K562 (cell line): Measurements from ENCODE around the gene CEP20. TPM values are rescaled to one million over a fixed set of nuclear protein-coding genes. Genes with fewer than 3 reads are reported as not detected.

ENCODE experiments used
- ATAC-seq: fragments of 200-7000 bp; cut with Tn5 transposase; 3 replicates; pipeline ENCODE4 v1.9.1; 2020; ENCODE audit warnings: moderate library complexity
- BruUV-seq: library from RNA; stranded (reverse); fragments of 400-500 nt; replicated peaks from 2 replicates; lab custom pipeline; 2021; lab: Mats Ljungman, UMichigan
- CTCF ChIA-PET: fragments of 300-600 bp; formaldehyde crosslinking; extraction: SDS; loops from one replicate; lab custom pipeline; 2021; ENCODE audit warnings: low intra/inter-chr PET ratio; lab: Yijun Ruan, JAX
- POLR2A ChIA-PET: fragments of 300-600, 350-650 bp; sonication (Branson Sonifier 250); formaldehyde crosslinking; extraction: SDS; loops from one replicate; lab custom pipeline; 2021; ENCODE audit warnings: antibody characterized with exemption, inconsistent platforms; lab: Yijun Ruan, JAX
- DNase-seq, 4 experiments: peaks; one replicate each; pipeline versions ENCODE4 v3.0.0 to v3.0.0-alpha.2; 2011 to 2018; ENCODE audit warnings: low spot score in 3 of 4, mixed read lengths in 3 of 4; ENCODE audit errors: extremely low read depth in 1 of 4
- FAIRE-seq: peaks from 2 replicates; lab custom pipeline; 2011; peaks lifted over from hg19 to GRCh38; lab: Jason Lieb, UNC
- H2AFZ ChIP-seq: 2 replicates; pipeline ENCODE4 v1.6.0; 2011; ENCODE audit warnings: low read depth, low read length, control low read depth, inconsistent platforms
- H3K27ac ChIP-seq: fragments of 200-600 bp; 3 replicates; pipeline ENCODE4 v1.8.0; 2011; ENCODE audit warnings: low read depth, mild to moderate bottlenecking, control low read depth, inconsistent platforms, low read length, moderate library complexity, mixed read lengths; ENCODE audit errors: extremely low read depth
- H3K27me3 ChIP-seq, 2 experiments: fragments of 300-600 bp in 1 of 2; 2 replicates in 1 of 2; 3 replicates in 1 of 2; pipeline versions ENCODE4 v1.6.0 to v1.8.0; 2011; ENCODE audit warnings: inconsistent platforms in 2 of 2, low read length in 2 of 2, mild to moderate bottlenecking in 1 of 2, mixed read lengths in 1 of 2, moderate library complexity in 1 of 2; ENCODE audit not compliant: control insufficient read depth in 2 of 2, insufficient read depth in 2 of 2
- H3K36me3 ChIP-seq: fragments of 300-600 bp; 3 replicates; pipeline ENCODE4 v1.8.0; 2011; ENCODE audit warnings: mild to moderate bottlenecking, low read length, inconsistent platforms; ENCODE audit not compliant: control insufficient read depth, insufficient read depth
- H3K4me1 ChIP-seq, 2 experiments: fragments of 200-600 bp in 1 of 2; replicated peaks in 1 of 2; 2 replicates in 1 of 2; 3 replicates in 1 of 2; pipeline versions ENCODE4 v1.5.1 to v1.8.0; 2011; ENCODE audit warnings: inconsistent platforms in 2 of 2, low read length in 2 of 2, mild to moderate bottlenecking in 1 of 2, mixed read lengths in 1 of 2, moderate library complexity in 1 of 2; ENCODE audit not compliant: control insufficient read depth in 2 of 2, insufficient read depth in 2 of 2
- H3K4me2 ChIP-seq: 2 replicates; pipeline ENCODE4 v1.6.1; 2011; ENCODE audit warnings: low read length, control low read depth, inconsistent platforms, mixed read lengths; ENCODE audit not compliant: insufficient read depth
- H3K4me3 ChIP-seq: fragments of 200-600 bp; sonication (generic), shearing (Covaris generic); 2 replicates; pipeline ENCODE4 v1.5.1; 2016; ENCODE audit warnings: control low read depth, inconsistent platforms
- H3K79me2 ChIP-seq: fragments of 200-600 bp; 3 replicates; pipeline ENCODE4 v1.8.0; 2011; ENCODE audit warnings: low read length, inconsistent platforms; ENCODE audit not compliant: control insufficient read depth, insufficient read depth
- H3K9ac ChIP-seq, 2 experiments: 2 replicates each; pipeline versions ENCODE4 v1.6.0 to v1.6.1; 2011; ENCODE audit warnings: low read depth in 2 of 2, low read length in 2 of 2, control low read depth in 1 of 2, inconsistent platforms in 1 of 2, mild to moderate bottlenecking in 1 of 2, mixed read lengths in 1 of 2; ENCODE audit not compliant: insufficient read depth in 1 of 2
- H3K9me1 ChIP-seq: one replicate; pipeline ENCODE4 v1.6.0; 2011; ENCODE audit warnings: inconsistent platforms, mild to moderate bottlenecking, low read length, moderate library complexity; ENCODE audit not compliant: control insufficient read depth, insufficient read depth
- H3K9me3 ChIP-seq: replicated peaks from 2 replicates; pipeline ENCODE4 v1.5.1; 2011; ENCODE audit warnings: low read depth, low read length, inconsistent platforms; ENCODE audit not compliant: control insufficient read depth, insufficient read depth
- H4K20me1 ChIP-seq: replicated peaks from 2 replicates; pipeline ENCODE4 v1.6.1; 2011; ENCODE audit warnings: low read length, inconsistent platforms, mixed read lengths; ENCODE audit not compliant: control insufficient read depth, insufficient read depth
- C11orf30 ChIP-seq: fragments of 450-650 bp; IDR thresholded peaks from 2 replicates; pipeline ENCODE4 v1.6.1; 2016; ENCODE audit warnings: low read depth, mild to moderate bottlenecking
- CREB3L1 ChIP-seq: fragments of 450-650 bp; IDR thresholded peaks from 2 replicates; pipeline ENCODE4 v1.6.1; 2014; ENCODE audit warnings: low read depth, mild to moderate bottlenecking, moderate library complexity, borderline replicate concordance
- HOXB6 ChIP-seq: fragments of 250-450 bp; sonication (Bioruptor Pico); IDR thresholded peaks from 2 replicates; pipeline ENCODE4 v1.5.1; 2022; ENCODE audit warnings: mild to moderate bottlenecking, borderline replicate concordance
- MAFF ChIP-seq: IDR thresholded peaks from 2 replicates; pipeline ENCODE4 v1.6.1; 2012; ENCODE audit warnings: low read length, improper control_type of control experiment
- MAFG ChIP-seq: fragments of 450-650 bp; conservative IDR thresholded peaks from 2 replicates; pipeline ENCODE4 v1.6.1; 2016; ENCODE audit warnings: missing genetic modification characterization, missing compliant biosample characterization
- MAFK ChIP-seq: IDR thresholded peaks from 2 replicates; pipeline ENCODE4 v1.6.1; 2011; ENCODE audit warnings: low read length, improper control_type of control experiment
- POU5F1 ChIP-seq: fragments of 150-350 bp; IDR thresholded peaks from 2 replicates; pipeline ENCODE4 v1.6.1; 2014; ENCODE audit warnings: borderline replicate concordance, low read length, low read depth, mild to moderate bottlenecking; ENCODE audit not compliant: partially characterized antibody
- STAT6 ChIP-seq: sonication (generic); formaldehyde crosslinking; IDR thresholded peaks from 2 replicates; pipeline ENCODE4 v1.8.1; 2023; ENCODE audit warnings: mild to moderate bottlenecking, missing genetic modification reagents
- ZNF316 ChIP-seq: fragments of 450-650 bp; IDR thresholded peaks from 2 replicates; pipeline ENCODE4 v1.6.1; 2016
- ZNF696 ChIP-seq: fragments of 250-450 bp; sonication (Bioruptor Pico); conservative IDR thresholded peaks from 2 replicates; pipeline ENCODE4 v1.4.0; 2020; ENCODE audit warnings: mild to moderate bottlenecking, moderate library complexity
- WGBS: fragments of 100-300 bp; shearing (Covaris generic); methylation state at CpG from one replicate; pipeline ENCODE4 v1.1.6; 2016; ENCODE audit warnings: low coverage, mixed read lengths; ENCODE audit not compliant: insufficient coverage; ENCODE audit errors: missing lambda C conversion rate; 5-methylcytosine and 5-hydroxymethylcytosine counted together
- in situ Hi-C: fragments of 300-500 bp; cut with MboI; formaldehyde crosslinking; loops from 4 replicates; pipeline ENCODE4 v1.15.0; 2018; ENCODE audit warnings: inconsistent platforms, mixed read lengths
- intact Hi-C: fragments of 100-400 bp; cut with micrococcal nuclease; formaldehyde crosslinking; loops from 2 replicates; pipeline ENCODE4 v1.14.2; 2022
- polyA plus RNA-seq, 8 experiments: library from polyadenylated mRNA; depleted of rRNA in 4 of 8; stranded (reverse) in 5 of 8; unstranded in 3 of 8; fragments of >200 nt; fragmentation: Nextera tagmentation in 2 of 8; fragmentation: Illumina TruSeq in 1 of 8; extraction: Ambion mirVana in 2 of 8; extraction: Trizol in 1 of 8; gene quantifications; 2 replicates each; pipeline versions ENCODE4 v1.2.1 to v1.2.3, GENCODE V29; 2011 to 2014; ENCODE audit warnings: inconsistent platforms in 1 of 8, missing spikeins in 1 of 8
- total RNA-seq, 7 experiments: library from RNA; depleted of rRNA in 6 of 7; stranded (reverse); fragments of >200 nt in 6 of 7; fragmentation: Illumina TruSeq in 2 of 7; extraction: Trizol in 2 of 7; gene quantifications; 2 replicates each; pipeline versions ENCODE4 v1.2.1 to v1.2.3, GENCODE V29; 2011 to 2021; ENCODE audit warnings: low replicate concordance in 1 of 7

The CEP20 gene
- total and polyA plus RNA-seq, 9 of the 15 experiments (the other 6 are each of a cell fraction or from before 2014, with no cell fraction given): 41.3 to 150 (median 104) TPM

- in situ Hi-C loops (no loop called here), intact Hi-C loops (no loop called here)
- 0% methylated on average over 2 of the region's 2 CpGs for WGBS
- Histone ChIP-seq H3K4me2 (no peak overlapping the region), H3K36me3 (no peaks in the 10 kb centered on the region), H3K9ac (no peak overlapping the region), H3K9me1 (no peaks in the 10 kb centered on the region), H2AFZ (no peak overlapping the region), H3K27ac (no peak overlapping the region), H3K79me2 (no peaks in the 10 kb centered on the region), H3K4me3 (no peak overlapping the region), H3K4me1 (0 out of 5 replicates have a peak, but pooled peaks cover 0 to 3% of the 10 kb centered on the region in 2 experiments), H4K20me1 (no peaks in the 10 kb centered on the region), H3K27me3 (peaks cover 11 to 24% of the 10 kb centered on the region in 2 experiments), H3K9me3 (peaks cover 3% of the 10 kb centered on the region; the same call in 1 of the 2 replicates)
- CTCF ChIA-PET: no interaction called here
- TF ChIP-seq MAFG (tag) (peak; percentile 71), HOXB6 (CRISPR knock-in tag) (no peak), MAFF (peak; percentile 72), MAFK (peak; percentile 70), POU5F1 (no peak), STAT6 (CRISPR knock-in tag) (no peak), ZNF316 (peak; percentile 89), ZNF696 (CRISPR knock-in tag) (no peak), C11orf30 (peak; percentile 77), CREB3L1 (no peak)
- FAIRE-seq (no peak), DNase-seq (no peak), ATAC-seq (no peak)
- BruUV-seq: no TSS peak
- POLR2A ChIA-PET: interaction anchor here (1.6 kb wide), 1 partner anchor 31 kb away, joined by 4 read pairs; no protein-coding TSS in a partner anchor
Observed at GRCh38 chr16:15819046-15819445, 69.4 kb downstream of the CEP20 start.
